Measurements from ENCODE around the gene ROBO1. TPM values are rescaled to one million over a fixed set of nuclear protein-coding genes. Genes with fewer than 3 reads are reported as not detected.

ROBO1 gene
- total and polyA plus RNA-seq, 2 of the 8 experiments (the other 6 are each of a cell fraction or from before 2014, with no cell fraction given), result 51.4 to 91.0 TPM

DNA sequence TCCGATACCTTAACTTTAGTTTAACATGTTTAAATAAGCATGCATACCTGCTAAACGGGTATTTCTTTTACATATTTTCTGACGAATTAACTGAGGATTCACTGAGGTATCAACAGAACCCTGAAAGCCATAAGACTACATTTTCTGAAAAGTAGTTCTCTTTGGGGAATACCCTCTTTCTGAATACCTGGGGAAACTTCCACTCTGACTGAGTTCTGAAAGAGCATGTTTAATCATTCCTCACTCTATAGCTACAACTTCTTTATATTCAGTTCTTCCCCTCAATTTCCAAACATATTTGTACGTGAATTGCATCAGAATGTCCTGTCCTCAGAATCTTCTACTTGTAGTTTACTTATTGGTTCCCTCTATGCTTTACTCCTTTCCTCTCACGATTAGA, 403.0 kb downstream of the ROBO1 start:
- no peak overlapping the region for H3K18ac ChIP-seq (ENCODE audit: extremely low read depth, low read length)
- H3K4me3 ChIP-seq (ENCODE audit: extremely low read depth in 1 of 4, insufficient read depth in 2 of 4, low read depth in 3 of 4, low read length in 4 of 4), result no peak overlapping the region
- no peaks in the 10 kb centered on the region for H4K20me1 ChIP-seq (replicated peaks in 1 of 2; ENCODE audit: control insufficient read depth in 1 of 2, insufficient read depth in 2 of 2, low read length in 2 of 2)
- H3K14ac ChIP-seq (ENCODE audit: insufficient read length), result no peak overlapping the region
- H3K27ac ChIP-seq (ENCODE audit: low read depth, low read length), result no peak overlapping the region
- DNase-seq (ENCODE audit: low read depth in 1 of 2, low spot score in 2 of 2) (no peak), FAIRE-seq (no peak)
- no peaks in the 10 kb centered on the region; a peak in 1 of 4 replicates for H3K9me3 ChIP-seq (ENCODE audit: insufficient read depth in 2 of 2, low read depth in 1 of 2, low read length in 1 of 2)
- POLR2A ChIA-PET (ENCODE audit: partially characterized antibody), result no interaction called here
- H3K79me2 ChIP-seq (ENCODE audit: control insufficient read depth in 1 of 2, insufficient read depth in 2 of 2, low read length in 2 of 2), result no peaks in the 10 kb centered on the region
- H3K36me3 ChIP-seq (ENCODE audit: control insufficient read depth in 2 of 4, insufficient read depth in 4 of 4, low read length in 3 of 4), result no peaks in the 10 kb centered on the region
- no peak overlapping the region for H2BK15ac ChIP-seq (ENCODE audit: low read length)
- H3K23ac ChIP-seq (ENCODE audit: insufficient read length), result no peak overlapping the region
- 87% methylated on average over 5 of the region's 5 CpGs; no CpG with 5 or more reads in 1 of the 2 experiments for WGBS, 2 experiments (ENCODE audit: extremely low coverage in 1 of 2, insufficient coverage in 1 of 2, insufficient read length in 1 of 2, insufficient replicate concordance in 2 of 2, low coverage in 1 of 2, low lambda C conversion rate in 2 of 2, missing lambda C conversion rate in 1 of 2)
- no peak overlapping the region for H4K8ac ChIP-seq (ENCODE audit: extremely low read depth, insufficient read depth, low read length)
- H3K9ac ChIP-seq (replicated peaks in 1 of 4; ENCODE audit: extremely low read depth in 1 of 4, low read depth in 3 of 4, low read length in 3 of 4), result no peak overlapping the region
- no peak overlapping the region for H4K91ac ChIP-seq (replicated peaks; ENCODE audit: insufficient read length, low read length)
- no peak overlapping the region for H2AK5ac ChIP-seq (ENCODE audit: low read depth, low read length)
- no peak overlapping the region for H3K4ac ChIP-seq (replicated peaks; ENCODE audit: insufficient read length, low read depth, low read length)
- TF ChIP-seq POU5F1 (IDR thresholded peaks at IDR 0.05; ENCODE audit: low read depth, low read length) (no peak), TAF7 (optimal IDR thresholded peaks at IDR 0.05; ENCODE audit: borderline replicate concordance, low read depth, low read length) (no peak), SIN3A (conservative IDR thresholded peaks at IDR 0.05 in 1 of 2, IDR thresholded peaks at IDR 0.05 in 1 of 2; ENCODE audit: low read depth in 1 of 2, low read length in 2 of 2) (no peak), NRF1 (IDR thresholded peaks at IDR 0.05; ENCODE audit: low read depth, low read length) (no peak), ZNF274 (IDR thresholded peaks at IDR 0.05; ENCODE audit: borderline replicate concordance, extremely low read depth, low read length) (no peak), YY1 (IDR thresholded peaks at IDR 0.05; ENCODE audit: low read depth, low read length) (no peak), SP4 (IDR thresholded peaks at IDR 0.05; ENCODE audit: low read length) (no peak)
- no peak overlapping the region for H2BK120ac ChIP-seq (replicated peaks; ENCODE audit: low read depth, low read length)
- no peaks in the 10 kb centered on the region for H3K23me2 ChIP-seq (ENCODE audit: low read depth, low read length)
- no peaks in the 10 kb centered on the region for H3K79me1 ChIP-seq (ENCODE audit: low read depth, low read length)
- H3K27me3 ChIP-seq (replicated peaks in 1 of 4; ENCODE audit: control insufficient read depth in 3 of 4, extremely low read depth in 1 of 4, insufficient read depth in 3 of 4, low read length in 3 of 4), result no peaks in the 10 kb centered on the region
- H2BK20ac ChIP-seq (ENCODE audit: low read length), result no peak overlapping the region
- H3K4me1 ChIP-seq (replicated peaks in 1 of 4; ENCODE audit: control insufficient read depth in 3 of 4, insufficient read depth in 4 of 4, low read length in 3 of 4), result peaks cover 0 to 4% (median 2%) of the 10 kb centered on the region in 4 experiments; a peak in 3 of 7 replicates
- H3K4me2 ChIP-seq (ENCODE audit: insufficient read depth in 1 of 2, low read depth in 2 of 2, low read length in 2 of 2), result no peak overlapping the region
- no peak overlapping the region for H2BK12ac ChIP-seq (ENCODE audit: low read depth, low read length)
- CTCF ChIA-PET (ENCODE audit: partially characterized antibody), result interaction anchor here (1.9 kb wide), 1 partner anchor 279 kb away, joined by 11 read pairs; no protein-coding TSS in a partner anchor
- H4K5ac ChIP-seq (ENCODE audit: insufficient read length, low read depth, low read length), result no peak overlapping the region
- H2BK5ac ChIP-seq (ENCODE audit: low read depth, low read length), result no peak overlapping the region
- H3K56ac ChIP-seq (replicated peaks; ENCODE audit: insufficient read length, low read depth, low read length), result no peak overlapping the region
- H2AFZ ChIP-seq (ENCODE audit: low read length), result no peak overlapping the region
